HCT116 (cell line): ENCODE data around the gene ATXN1. TPM values are rescaled to one million over a fixed set of nuclear protein-coding genes. Genes with fewer than 3 reads are reported as not detected.

ENCODE experiments used
- ATAC-seq: fragments of 200-7000 bp; cut with Tn5 transposase; 2 replicates; pipeline ENCODE4 v1.9.1; 2020; ENCODE audit warnings: mild to moderate bottlenecking, moderate library complexity
- BruUV-seq: library from RNA; stranded (reverse); fragments of 400-500 nt; replicated peaks from 2 replicates; lab custom pipeline; 2021; lab: Mats Ljungman, UMichigan
- CTCF ChIA-PET: fragments of 300-600 bp; sonication (Branson Sonifier 250); formaldehyde crosslinking; loops from one replicate; lab custom pipeline; 2021; ENCODE audit warnings: antibody characterized with exemption; lab: Charles Lee
- POLR2A ChIA-PET: fragments of 300-600, 350-600 bp; sonication (Branson Sonifier 250); formaldehyde crosslinking; loops from one replicate; lab custom pipeline; 2021; ENCODE audit warnings: antibody characterized with exemption; lab: Charles Lee
- RAD21 ChIA-PET, 2 experiments: fragments of 300-600 bp; sonication (Branson Sonifier 250); formaldehyde crosslinking; loops; one replicate each; lab custom pipeline; 2023; ENCODE audit warnings: low total read pairs in 2 of 2; ENCODE audit not compliant: uncharacterized antibody in 2 of 2, unreplicated experiment in 2 of 2, low non-redundant PET in 1 of 2; lab: Charles Lee
- DNase-seq: peaks from one replicate; pipeline ENCODE4 v3.0.0-alpha.2; 2010; ENCODE audit warnings: low read depth, low spot score
- H2AFZ ChIP-seq: fragments of 200-600 bp; shearing (Covaris generic), sonication (generic); 2 replicates; pipeline ENCODE4 v1.6.1; 2017; ENCODE audit warnings: low read depth, mixed run types, mixed read lengths, antibody characterized with exemption, low read length; ENCODE audit not compliant: poor library complexity, severe bottlenecking
- H3K27ac ChIP-seq: 2 replicates; pipeline ENCODE4 v1.5.1; 2012; ENCODE audit warnings: low read depth, low read length
- H3K27me3 ChIP-seq: fragments of 200-600 bp; sonication (generic); 2 replicates; pipeline ENCODE4 v1.6.1; 2016; ENCODE audit warnings: mixed run types, low read length, mixed read lengths; ENCODE audit not compliant: insufficient read depth
- H3K36me3 ChIP-seq, 2 experiments: fragments of 200-500 bp in 1 of 2; fragments of 200-600 bp in 1 of 2; sonication (Bioruptor generic) in 1 of 2; sonication (generic) in 1 of 2; 2 replicates each; pipeline versions ENCODE4 v1.5.1 to v1.6.1; 2014 to 2016; ENCODE audit warnings: low read length in 2 of 2, inconsistent platforms in 1 of 2, mixed read lengths in 1 of 2, mixed run types in 1 of 2; ENCODE audit not compliant: insufficient read depth in 2 of 2, control insufficient read depth in 1 of 2
- H3K4me1 ChIP-seq, 2 experiments: fragments of 200-600 bp in 1 of 2; sonication (generic) in 1 of 2; 2 replicates each; pipeline versions ENCODE4 v1.5.1 to v1.6.1; 2012 to 2017; ENCODE audit warnings: low read length in 2 of 2, inconsistent platforms in 1 of 2, mild to moderate bottlenecking in 1 of 2, mixed read lengths in 1 of 2, mixed run types in 1 of 2, moderate library complexity in 1 of 2; ENCODE audit not compliant: insufficient read depth in 2 of 2, control insufficient read depth in 1 of 2
- H3K4me2 ChIP-seq: fragments of 200-600 bp; sonication (generic); 2 replicates; pipeline ENCODE4 v1.6.1; 2017; ENCODE audit warnings: mixed run types, low read length, mixed read lengths
- H3K4me3 ChIP-seq, 2 experiments: fragments of 200-600 bp in 1 of 2; sonication (generic) in 1 of 2; replicated peaks in 1 of 2; 2 replicates each; pipeline ENCODE4 v1.5.1; 2011 to 2016; ENCODE audit warnings: low read length in 2 of 2, control low read depth in 1 of 2, low read depth in 1 of 2, mild to moderate bottlenecking in 1 of 2, mixed read lengths in 1 of 2, mixed run types in 1 of 2
- H3K79me2 ChIP-seq: fragments of 200-600 bp; sonication (generic); 2 replicates; pipeline ENCODE4 v1.6.1; 2017; ENCODE audit warnings: mild to moderate bottlenecking, mixed run types, low read length, moderate library complexity, mixed read lengths; ENCODE audit not compliant: insufficient read depth
- H3K9ac ChIP-seq: fragments of 200-600 bp; sonication (generic); 2 replicates; pipeline ENCODE4 v1.6.1; 2016; ENCODE audit warnings: low read length, mixed read lengths
- H3K9me2 ChIP-seq: fragments of 200-600 bp; sonication (generic), shearing (Covaris generic); 2 replicates; pipeline ENCODE4 v1.6.1; 2017; ENCODE audit warnings: mixed run types, mild to moderate bottlenecking, moderate library complexity; ENCODE audit not compliant: insufficient read depth
- H3K9me3 ChIP-seq, 2 experiments: fragments of 200-500 bp in 1 of 2; fragments of 200-600 bp in 1 of 2; sonication (Bioruptor generic) in 1 of 2; sonication (generic) in 1 of 2; 2 replicates each; pipeline ENCODE4 v1.6.1; 2014 to 2017; ENCODE audit warnings: low read length in 2 of 2, mixed read lengths in 2 of 2, inconsistent platforms in 1 of 2, low read depth in 1 of 2, mild to moderate bottlenecking in 1 of 2, mixed run types in 1 of 2, moderate library complexity in 1 of 2; ENCODE audit not compliant: control insufficient read depth in 1 of 2, insufficient read depth in 1 of 2
- H4K20me1 ChIP-seq: fragments of 200-600 bp; sonication (generic), shearing (Covaris generic); 2 replicates; pipeline ENCODE4 v1.6.1; 2017; ENCODE audit warnings: mixed run types, mild to moderate bottlenecking, moderate library complexity; ENCODE audit not compliant: insufficient read depth
- CBX3 ChIP-seq: IDR thresholded peaks from 2 replicates; pipeline ENCODE4 v1.6.1; 2012; ENCODE audit warnings: low read depth
- CEBPB ChIP-seq: IDR thresholded peaks from 2 replicates; pipeline ENCODE4 v1.6.1; 2012; ENCODE audit warnings: low read depth
- ELF1 ChIP-seq: IDR thresholded peaks from 2 replicates; pipeline ENCODE4 v1.6.1; 2012; ENCODE audit warnings: low read depth, borderline replicate concordance
- EZH2 ChIP-seq: fragments of 200-600 bp; sonication (generic); IDR thresholded peaks from 2 replicates; pipeline ENCODE4 v1.6.1; 2017; ENCODE audit warnings: antibody characterized with exemption, mixed run types
- FOSL1 ChIP-seq: IDR thresholded peaks from 2 replicates; pipeline ENCODE4 v1.6.1; 2012; ENCODE audit warnings: low read depth
- POLR2A ChIP-seq: IDR thresholded peaks from 2 replicates; pipeline ENCODE4 v1.7.0; 2011; ENCODE audit warnings: borderline replicate concordance; ENCODE audit not compliant: insufficient read depth, insufficient read length; ENCODE audit errors: extremely low read depth
- POLR2AphosphoS5 ChIP-seq: IDR thresholded peaks from 2 replicates; pipeline ENCODE4 v1.6.1; 2011; ENCODE audit warnings: mild to moderate bottlenecking, low read depth, low read length, moderate library complexity
- RAD21 ChIP-seq: IDR thresholded peaks from 2 replicates; pipeline ENCODE4 v1.6.1; 2012; ENCODE audit warnings: low read depth, mild to moderate bottlenecking
- YY1 ChIP-seq: IDR thresholded peaks from 2 replicates; pipeline ENCODE4 v1.6.1; 2011; ENCODE audit warnings: low read length, low read depth, moderate library complexity, mild to moderate bottlenecking; ENCODE audit not compliant: insufficient replicate concordance; ENCODE audit errors: extremely low read depth
- ZFX ChIP-seq: fragments of 450-650 bp; IDR thresholded peaks from 2 replicates; pipeline ENCODE4 v1.6.1; 2017
- ZNF274 ChIP-seq: fragments of 200-500 bp; sonication (Bioruptor generic); IDR thresholded peaks from 2 replicates; pipeline ENCODE4 v1.6.1; 2014; ENCODE audit warnings: mild to moderate bottlenecking, low read depth, low read length, inconsistent platforms
- intact Hi-C: fragments of 100-400 bp; cut with micrococcal nuclease; formaldehyde crosslinking; loops from 2 replicates; pipeline ENCODE4 v1.10.0; 2022
- total RNA-seq: library from RNA; stranded (reverse); gene quantifications from one replicate; pipeline ENCODE4 v1.2.1, GENCODE V29; 2021; ENCODE audit not compliant: unreplicated experiment
- TF ChIP-seq, protein P1 (sequence below): IDR thresholded peaks from 2 replicates; pipeline ENCODE4 v1.6.1; 2011; ENCODE audit warnings: mild to moderate bottlenecking, low read length, moderate library complexity; ENCODE audit not compliant: insufficient replicate concordance; ENCODE audit errors: extremely low read depth
- TF ChIP-seq, protein P2 (sequence below): IDR thresholded peaks from 2 replicates; pipeline ENCODE4 v1.6.1; 2012
- TF ChIP-seq, protein P3 (sequence below): IDR thresholded peaks from 2 replicates; pipeline ENCODE4 v1.6.1; 2012; ENCODE audit warnings: low read depth

ATXN1 gene
- total RNA-seq, 1 experiment from 2014 or later: 21.0 TPM

DNA sequence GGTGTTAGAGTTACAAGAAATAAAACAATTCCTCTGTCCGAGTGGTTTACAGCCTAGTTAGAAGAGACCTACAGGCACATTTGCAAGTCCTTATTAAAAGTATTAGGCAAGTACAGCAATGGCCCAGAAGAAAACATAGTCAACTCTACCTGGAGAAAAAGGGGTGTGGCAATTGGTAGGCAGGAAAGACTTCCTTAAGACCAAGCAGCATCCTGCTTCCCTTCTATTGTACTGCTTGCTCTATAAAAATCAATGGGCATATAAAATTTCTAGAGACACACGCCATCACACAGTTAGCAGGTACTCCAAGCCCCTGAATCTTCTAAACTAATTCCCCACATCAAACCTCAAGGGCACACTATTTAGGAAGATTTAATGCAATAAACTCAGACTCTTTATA, 185.6 kb downstream of the ATXN1 start:
- no peaks in the 10 kb centered on the region for H3K36me3 ChIP-seq
- no peak overlapping the region for H3K4me2 ChIP-seq
- TF ChIP-seq RAD21: no peak
- TF ChIP-seq, protein P1, sequence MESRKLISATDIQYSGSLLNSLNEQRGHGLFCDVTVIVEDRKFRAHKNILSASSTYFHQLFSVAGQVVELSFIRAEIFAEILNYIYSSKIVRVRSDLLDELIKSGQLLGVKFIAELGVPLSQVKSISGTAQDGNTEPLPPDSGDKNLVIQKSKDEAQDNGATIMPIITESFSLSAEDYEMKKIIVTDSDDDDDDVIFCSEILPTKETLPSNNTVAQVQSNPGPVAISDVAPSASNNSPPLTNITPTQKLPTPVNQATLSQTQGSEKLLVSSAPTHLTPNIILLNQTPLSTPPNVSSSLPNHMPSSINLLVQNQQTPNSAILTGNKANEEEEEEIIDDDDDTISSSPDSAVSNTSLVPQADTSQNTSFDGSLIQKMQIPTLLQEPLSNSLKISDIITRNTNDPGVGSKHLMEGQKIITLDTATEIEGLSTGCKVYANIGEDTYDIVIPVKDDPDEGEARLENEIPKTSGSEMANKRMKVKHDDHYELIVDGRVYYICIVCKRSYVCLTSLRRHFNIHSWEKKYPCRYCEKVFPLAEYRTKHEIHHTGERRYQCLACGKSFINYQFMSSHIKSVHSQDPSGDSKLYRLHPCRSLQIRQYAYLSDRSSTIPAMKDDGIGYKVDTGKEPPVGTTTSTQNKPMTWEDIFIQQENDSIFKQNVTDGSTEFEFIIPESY: no peak
- TF ChIP-seq, protein P2, sequence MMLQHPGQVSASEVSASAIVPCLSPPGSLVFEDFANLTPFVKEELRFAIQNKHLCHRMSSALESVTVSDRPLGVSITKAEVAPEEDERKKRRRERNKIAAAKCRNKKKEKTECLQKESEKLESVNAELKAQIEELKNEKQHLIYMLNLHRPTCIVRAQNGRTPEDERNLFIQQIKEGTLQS: no peak
- TF ChIP-seq ZFX: no peak
- H3K4me3 ChIP-seq: no peak overlapping the region
- H3K27me3 ChIP-seq: no peaks in the 10 kb centered on the region
- POLR2A ChIA-PET: no interaction called here
- no peak for ATAC-seq
- no peak overlapping the region for H2AFZ ChIP-seq
- H3K9me3 ChIP-seq: no peaks in the 10 kb centered on the region
- CTCF ChIA-PET: no interaction called here
- H3K4me1 ChIP-seq: no peaks in the 10 kb centered on the region
- H4K20me1 ChIP-seq: no peaks in the 10 kb centered on the region
- intact Hi-C loops: no loop called here
- no peaks in the 10 kb centered on the region for H3K79me2 ChIP-seq
- no peak overlapping the region for H3K27ac ChIP-seq
- H3K9ac ChIP-seq: no peak overlapping the region
- BruUV-seq: no TSS peak
- RAD21 ChIA-PET: no interaction called here
- no peak for DNase-seq
- H3K9me2 ChIP-seq: no peaks in the 10 kb centered on the region

DNA sequence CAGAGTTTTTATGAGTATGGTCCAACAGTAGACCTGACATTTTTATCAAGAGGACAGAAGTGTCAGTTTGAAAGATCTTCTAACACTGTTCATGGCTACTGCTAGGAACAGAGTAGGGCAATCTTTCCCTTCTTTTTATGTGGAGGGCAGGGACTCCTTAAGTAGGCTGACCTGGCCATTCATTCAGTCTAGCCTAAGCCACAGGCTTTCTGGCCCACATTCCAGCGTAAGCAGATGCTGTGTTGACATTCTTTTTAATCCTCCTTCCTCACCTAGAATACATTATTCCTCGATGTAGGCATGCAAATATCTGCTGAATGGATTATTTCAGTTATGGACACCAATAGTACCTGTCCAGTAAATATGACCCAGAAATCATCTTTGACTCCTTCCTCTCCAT, 188.3 kb downstream of the ATXN1 start:
- H3K27ac ChIP-seq: no peak overlapping the region
- no peak overlapping the region for H3K4me3 ChIP-seq
- intact Hi-C loops: no loop called here
- TF ChIP-seq EZH2 (no peak), ELF1 (no peak), POLR2A (no peak), CEBPB (no peak), CBX3 (no peak), ZNF274 (no peak), POLR2AphosphoS5 (no peak), YY1 (no peak), FOSL1 (no peak)
- TF ChIP-seq, protein P3, sequence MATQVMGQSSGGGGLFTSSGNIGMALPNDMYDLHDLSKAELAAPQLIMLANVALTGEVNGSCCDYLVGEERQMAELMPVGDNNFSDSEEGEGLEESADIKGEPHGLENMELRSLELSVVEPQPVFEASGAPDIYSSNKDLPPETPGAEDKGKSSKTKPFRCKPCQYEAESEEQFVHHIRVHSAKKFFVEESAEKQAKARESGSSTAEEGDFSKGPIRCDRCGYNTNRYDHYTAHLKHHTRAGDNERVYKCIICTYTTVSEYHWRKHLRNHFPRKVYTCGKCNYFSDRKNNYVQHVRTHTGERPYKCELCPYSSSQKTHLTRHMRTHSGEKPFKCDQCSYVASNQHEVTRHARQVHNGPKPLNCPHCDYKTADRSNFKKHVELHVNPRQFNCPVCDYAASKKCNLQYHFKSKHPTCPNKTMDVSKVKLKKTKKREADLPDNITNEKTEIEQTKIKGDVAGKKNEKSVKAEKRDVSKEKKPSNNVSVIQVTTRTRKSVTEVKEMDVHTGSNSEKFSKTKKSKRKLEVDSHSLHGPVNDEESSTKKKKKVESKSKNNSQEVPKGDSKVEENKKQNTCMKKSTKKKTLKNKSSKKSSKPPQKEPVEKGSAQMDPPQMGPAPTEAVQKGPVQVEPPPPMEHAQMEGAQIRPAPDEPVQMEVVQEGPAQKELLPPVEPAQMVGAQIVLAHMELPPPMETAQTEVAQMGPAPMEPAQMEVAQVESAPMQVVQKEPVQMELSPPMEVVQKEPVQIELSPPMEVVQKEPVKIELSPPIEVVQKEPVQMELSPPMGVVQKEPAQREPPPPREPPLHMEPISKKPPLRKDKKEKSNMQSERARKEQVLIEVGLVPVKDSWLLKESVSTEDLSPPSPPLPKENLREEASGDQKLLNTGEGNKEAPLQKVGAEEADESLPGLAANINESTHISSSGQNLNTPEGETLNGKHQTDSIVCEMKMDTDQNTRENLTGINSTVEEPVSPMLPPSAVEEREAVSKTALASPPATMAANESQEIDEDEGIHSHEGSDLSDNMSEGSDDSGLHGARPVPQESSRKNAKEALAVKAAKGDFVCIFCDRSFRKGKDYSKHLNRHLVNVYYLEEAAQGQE: no peak
- ATAC-seq: no peak
- no peak overlapping the region for H3K4me2 ChIP-seq
- H3K9ac ChIP-seq: no peak overlapping the region
- H4K20me1 ChIP-seq: no peaks in the 10 kb centered on the region
- no peaks in the 10 kb centered on the region for H3K4me1 ChIP-seq
- ChIA-PET RAD21 (no interaction called here), CTCF (no interaction called here), POLR2A (no interaction called here)
- no peaks in the 10 kb centered on the region for H3K79me2 ChIP-seq
- H2AFZ ChIP-seq: no peak overlapping the region
- no peak for DNase-seq
- no peaks in the 10 kb centered on the region for H3K27me3 ChIP-seq
- H3K9me2 ChIP-seq: no peaks in the 10 kb centered on the region
- BruUV-seq: no TSS peak
- no peaks in the 10 kb centered on the region for H3K36me3 ChIP-seq
- no peaks in the 10 kb centered on the region for H3K9me3 ChIP-seq
